HepG2 (cell line): ENCODE data around the gene BRD1. TPM values are rescaled to one million over a fixed set of nuclear protein-coding genes. Genes with fewer than 3 reads are reported as not detected.
"Not testable (repeated sequence)": the region's sequence is repeated elsewhere in the genome, so short reads cannot be mapped to it uniquely, and the experiment has no call there.

ENCODE experiments used
- ATAC-seq: fragments of 200-7000 bp; cut with Tn5 transposase; 3 replicates; pipeline ENCODE4 v1.9.1; 2020; ENCODE audit warnings: mild to moderate bottlenecking, moderate library complexity
- BruUV-seq: library from RNA; stranded (reverse); fragments of 400-500 nt; replicated peaks from 2 replicates; lab custom pipeline; 2021; lab: Mats Ljungman, UMichigan
- CTCF ChIA-PET: fragments of 300-600 bp; formaldehyde crosslinking; extraction: SDS; loops from one replicate; lab custom pipeline; 2021; ENCODE audit warnings: low total read pairs, inconsistent platforms, low intra/inter-chr PET ratio; lab: Yijun Ruan, JAX
- POLR2A ChIA-PET: fragments of 350-600 bp; sonication (Branson Sonifier 250); formaldehyde crosslinking; loops from one replicate; lab custom pipeline; 2020; ENCODE audit warnings: antibody characterized with exemption, inconsistent platforms; lab: Yijun Ruan, JAX
- DNase-seq: peaks from one replicate; pipeline ENCODE4 v3.0.0-alpha.2; 2015; ENCODE audit warnings: low spot score
- FAIRE-seq: peaks from 3 replicates; lab custom pipeline; 2011; peaks lifted over from hg19 to GRCh38; lab: Jason Lieb, UNC
- H2AFZ ChIP-seq: one replicate; pipeline ENCODE4 v1.6.1; 2011; ENCODE audit warnings: low read length, inconsistent platforms
- H3K27ac ChIP-seq: fragments of 300-600 bp; 3 replicates; pipeline ENCODE4 v1.8.0; 2011; ENCODE audit warnings: mixed run types, mild to moderate bottlenecking, mixed read lengths, low read length, inconsistent platforms; ENCODE audit not compliant: insufficient read depth; ENCODE audit errors: extremely low read length
- H3K27me3 ChIP-seq, 2 experiments: fragments of 200-600 bp in 1 of 2; 2 replicates in 1 of 2; 3 replicates in 1 of 2; pipeline versions ENCODE4 v1.6.0 to v1.8.0; 2011; ENCODE audit warnings: low read length in 2 of 2, mild to moderate bottlenecking in 2 of 2, moderate library complexity in 2 of 2, inconsistent platforms in 1 of 2; ENCODE audit not compliant: insufficient read depth in 2 of 2, control insufficient read depth in 1 of 2
- H3K36me3 ChIP-seq, 2 experiments: fragments of 200-600 bp in 1 of 2; replicated peaks in 1 of 2; 2 replicates in 1 of 2; 3 replicates in 1 of 2; pipeline versions ENCODE4 v1.5.1 to v1.8.0; 2011; ENCODE audit warnings: low read length in 2 of 2, inconsistent platforms in 1 of 2; ENCODE audit not compliant: insufficient read depth in 2 of 2, control insufficient read depth in 1 of 2
- H3K4me1 ChIP-seq: 2 replicates; pipeline ENCODE4 v1.5.1; 2012; ENCODE audit warnings: low read length, inconsistent platforms; ENCODE audit not compliant: insufficient read depth
- H3K4me2 ChIP-seq: 2 replicates; pipeline ENCODE4 v1.6.0; 2011; ENCODE audit warnings: low read depth, low read length, inconsistent platforms
- H3K4me3 ChIP-seq, 3 experiments: fragments of 200-600 bp in 1 of 3; sonication (generic), shearing (Covaris generic) in 1 of 3; replicated peaks in 1 of 3; 2 replicates each; pipeline ENCODE4 v1.5.1; 2011 to 2016; ENCODE audit warnings: low read length in 3 of 3, inconsistent platforms in 2 of 3, low read depth in 2 of 3, mild to moderate bottlenecking in 2 of 3, control low read depth in 1 of 3, mixed read lengths in 1 of 3; ENCODE audit not compliant: insufficient read depth in 1 of 3
- H3K79me2 ChIP-seq: one replicate; pipeline ENCODE4 v1.6.1; 2011; ENCODE audit warnings: low read length, inconsistent platforms; ENCODE audit not compliant: insufficient read depth
- H3K9ac ChIP-seq: 2 replicates; pipeline ENCODE4 v1.6.0; 2011; ENCODE audit warnings: mild to moderate bottlenecking, low read depth, low read length, inconsistent platforms; ENCODE audit not compliant: insufficient read depth
- H3K9me3 ChIP-seq: 2 replicates; pipeline ENCODE4 v1.5.1; 2012; ENCODE audit warnings: mild to moderate bottlenecking, low read length
- H4K20me1 ChIP-seq: 2 replicates; pipeline ENCODE4 v1.6.0; 2011; ENCODE audit warnings: inconsistent platforms, mild to moderate bottlenecking, low read length, moderate library complexity; ENCODE audit not compliant: insufficient read depth
- ASH2L ChIP-seq: fragments of 300-600, 200-600 bp; sonication (generic); IDR thresholded peaks from 2 replicates; pipeline ENCODE4 v1.7.0; 2017; ENCODE audit warnings: low read depth, mild to moderate bottlenecking, moderate library complexity, mixed read lengths, low read length; ENCODE audit not compliant: insufficient read length
- HOXA5 ChIP-seq: sonication (generic); formaldehyde crosslinking; IDR thresholded peaks from 2 replicates; pipeline ENCODE4 v1.4.0; 2020; ENCODE audit warnings: missing genetic modification reagents
- ISL2 ChIP-seq: sonication (generic); formaldehyde crosslinking; IDR thresholded peaks from 2 replicates; pipeline ENCODE4 v1.5.0; 2020; ENCODE audit warnings: missing genetic modification reagents
- MAF1 ChIP-seq: sonication (generic); formaldehyde crosslinking; IDR thresholded peaks from 2 replicates; pipeline ENCODE4 v1.5.0; 2020; ENCODE audit warnings: missing genetic modification reagents, borderline replicate concordance
- MYNN ChIP-seq: sonication (generic); formaldehyde crosslinking; IDR thresholded peaks from 2 replicates; pipeline ENCODE4 v1.4.0; 2020; ENCODE audit warnings: mild to moderate bottlenecking, low read depth, missing genetic modification reagents
- NFATC3 ChIP-seq: sonication (generic); formaldehyde crosslinking; IDR thresholded peaks from 2 replicates; pipeline ENCODE4 v1.5.1; 2020; ENCODE audit warnings: mild to moderate bottlenecking, missing genetic modification reagents
- NR3C1 ChIP-seq: sonication (generic); formaldehyde crosslinking; IDR thresholded peaks from 2 replicates; pipeline ENCODE4 v1.4.0; 2020; ENCODE audit warnings: missing genetic modification reagents
- POLR2G ChIP-seq: fragments of 200-400 bp; formaldehyde crosslinking; IDR thresholded peaks from 2 replicates; pipeline ENCODE4 v1.6.1; 2018; ENCODE audit warnings: mild to moderate bottlenecking, low read depth, low read length, moderate library complexity
- RFX5 ChIP-seq: IDR thresholded peaks from 2 replicates; pipeline ENCODE4 v1.6.1; 2011; ENCODE audit warnings: low read depth, low read length, improper control_type of control experiment
- SOX13 ChIP-seq, 3 experiments: fragments of 450-650 bp in 1 of 3; sonication (generic) in 1 of 3; formaldehyde crosslinking in 1 of 3; IDR thresholded peaks in 2 of 3; conservative IDR thresholded peaks in 1 of 3; 2 replicates each; pipeline versions ENCODE4 v1.5.0 to v1.6.1; 2016 to 2020; ENCODE audit warnings: antibody characterized with exemption in 1 of 3, mild to moderate bottlenecking in 1 of 3, missing compliant biosample characterization in 1 of 3, missing genetic modification reagents in 1 of 3, moderate library complexity in 1 of 3
- ZNF839 ChIP-seq: sonication (generic); formaldehyde crosslinking; IDR thresholded peaks from 2 replicates; pipeline ENCODE4 v1.4.0; 2020; ENCODE audit warnings: missing genetic modification reagents, mild to moderate bottlenecking, borderline replicate concordance
- WGBS: methylation state at CpG from one replicate; pipeline ENCODE4 v1.1.6; 2017; ENCODE audit warnings: low lambda C conversion rate; 5-methylcytosine and 5-hydroxymethylcytosine counted together
- in situ Hi-C: cut with HindIII; loops from 2 replicates; pipeline ENCODE4 v1.10.0; 2017; ENCODE audit warnings: low pct_unique_long_range_greater_than_20kb; ENCODE audit not compliant: extremely low pct_ligation_motif_present
- intact Hi-C: fragments of 100-400 bp; cut with micrococcal nuclease; formaldehyde crosslinking; loops from one replicate; pipeline ENCODE4 v1.10.0; 2022; ENCODE audit not compliant: unreplicated experiment
- polyA plus RNA-seq, 8 experiments: library from polyadenylated mRNA; depleted of rRNA in 3 of 8; stranded (reverse) in 7 of 8; unstranded in 1 of 8; fragments of >200 nt; fragmentation: Illumina TruSeq in 4 of 8; extraction: Trizol in 4 of 8; gene quantifications; 2 replicates each; pipeline versions ENCODE4 v1.2.1 to v1.2.3, GENCODE V29; 2011 to 2016; ENCODE audit warnings: low read depth in 4 of 8, missing spikeins in 1 of 8, mixed read lengths in 1 of 8; ENCODE audit not compliant: insufficient read depth in 1 of 8
- total RNA-seq, 5 experiments: library from RNA; depleted of rRNA; stranded (reverse); fragments of >200 nt; fragmentation: Illumina TruSeq; extraction: Trizol; gene quantifications; 2 replicates each; pipeline ENCODE4 v1.2.3, GENCODE V29; 2016; ENCODE audit warnings: low read depth in 1 of 5
- TF ChIP-seq, protein P1 (sequence below): sonication (generic); formaldehyde crosslinking; IDR thresholded peaks from 2 replicates; pipeline ENCODE4 v1.5.0; 2020; ENCODE audit warnings: mild to moderate bottlenecking, missing genetic modification reagents

BRD1 gene
- total and polyA plus RNA-seq, 2 of the 13 experiments (the other 11 are each of a cell fraction or from before 2014, with no cell fraction given): 5.1 to 12.0 TPM

DNA sequence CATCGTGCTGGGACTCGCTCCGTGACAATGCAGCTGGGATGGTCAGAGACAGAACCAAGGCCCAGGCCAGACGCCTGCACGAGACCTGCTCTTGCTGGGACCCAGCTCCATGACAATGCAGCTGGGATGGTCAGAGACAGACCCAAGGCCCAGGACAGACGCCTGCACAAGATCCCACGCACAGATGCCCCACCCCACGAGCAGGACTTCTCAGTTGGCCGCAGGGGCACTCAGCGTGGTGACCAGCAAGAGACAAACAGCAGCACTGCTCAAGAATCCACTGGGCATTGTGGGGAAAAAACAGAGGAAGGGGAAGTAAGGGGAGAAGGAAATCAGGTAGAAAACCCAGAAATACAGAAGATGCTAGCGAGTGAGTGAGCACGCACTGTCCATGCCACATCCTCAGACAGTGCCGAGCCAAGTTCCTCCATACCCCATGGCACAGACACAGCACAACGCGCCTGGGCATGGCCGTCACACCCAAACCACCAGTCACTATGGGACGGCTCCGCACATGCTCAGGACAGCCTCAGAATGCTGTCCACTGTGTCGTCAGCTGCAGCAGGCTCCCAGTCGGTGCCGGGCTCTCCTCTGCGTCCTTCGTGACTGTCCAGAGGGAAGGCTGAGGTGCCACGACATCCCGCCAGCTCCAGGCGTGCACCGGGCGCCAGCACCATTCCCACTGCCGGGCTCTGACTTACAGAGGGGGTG is 44.5 kb downstream of the BRD1 start:
- Histone ChIP-seq H3K4me2 (no peak overlapping the region), H3K27ac (no peak overlapping the region), H2AFZ (no peak overlapping the region), H3K36me3 (peaks cover 33 to 62% of the 10 kb centered on the region in 2 experiments; a peak in 4 of 5 replicates), H3K9ac (no peak overlapping the region), H4K20me1 (peaks cover 17% of the 10 kb centered on the region; the same call in 1 of the 2 replicates), H3K4me1 (0 out of 2 replicates have a peak, but pooled peaks cover 3% of the 10 kb centered on the region), H3K9me3 (no peaks in the 10 kb centered on the region), H3K27me3 (no peaks in the 10 kb centered on the region), H3K79me2 (peaks cover 19% of the 10 kb centered on the region)
- ChIA-PET POLR2A (no interaction called here), CTCF (no interaction called here)
- BruUV-seq: no TSS peak
- DNase-seq: no peak
- in situ Hi-C loops: no loop called here
- no peak for ATAC-seq
- no peak for FAIRE-seq
- WGBS: 99% methylated on average over 17 of the region's 29 CpGs
- no peak for TF ChIP-seq ISL2 (CRISPR knock-in tag)
- TF ChIP-seq HOXA5 (CRISPR knock-in tag): no peak
- TF ChIP-seq MAF1 (CRISPR knock-in tag): no peak
- TF ChIP-seq SOX13 (IDR thresholded peaks at IDR 0.05): no peak
- TF ChIP-seq SOX13 (CRISPR knock-in tag; conservative IDR thresholded peaks at IDR 0.05 in 1 of 2, IDR thresholded peaks at IDR 0.05 in 1 of 2): no peak
- TF ChIP-seq ASH2L: no peak
- no peak for TF ChIP-seq NFATC3 (CRISPR knock-in tag)
- TF ChIP-seq NR3C1: no peak
- no peak for TF ChIP-seq ZNF839 (CRISPR knock-in tag)
- no peak for TF ChIP-seq POLR2G
- TF ChIP-seq, protein P1, sequence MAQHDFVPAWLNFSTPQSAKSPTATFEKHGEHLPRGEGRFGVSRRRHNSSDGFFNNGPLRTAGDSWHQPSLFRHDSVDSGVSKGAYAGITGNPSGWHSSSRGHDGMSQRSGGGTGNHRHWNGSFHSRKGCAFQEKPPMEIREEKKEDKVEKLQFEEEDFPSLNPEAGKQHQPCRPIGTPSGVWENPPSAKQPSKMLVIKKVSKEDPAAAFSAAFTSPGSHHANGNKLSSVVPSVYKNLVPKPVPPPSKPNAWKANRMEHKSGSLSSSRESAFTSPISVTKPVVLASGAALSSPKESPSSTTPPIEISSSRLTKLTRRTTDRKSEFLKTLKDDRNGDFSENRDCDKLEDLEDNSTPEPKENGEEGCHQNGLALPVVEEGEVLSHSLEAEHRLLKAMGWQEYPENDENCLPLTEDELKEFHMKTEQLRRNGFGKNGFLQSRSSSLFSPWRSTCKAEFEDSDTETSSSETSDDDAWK (CRISPR knock-in tag): no peak
- TF ChIP-seq RFX5: no peak
- TF ChIP-seq MYNN: no peak
- TF ChIP-seq, all 625 proteins: peak for 0
- intact Hi-C loops: no loop called here
- H3K4me3 ChIP-seq: no peak overlapping the region

- peaks cover 19% of the 10 kb centered on the region for H3K79me2 ChIP-seq
- ATAC-seq: not testable (repeated sequence)
These were observed 45.8 kb downstream of the BRD1 start for GRCh38 chr22:49781886-49782285.

More at GRCh38 chr22:49781886-49782285, 45.8 kb downstream of the BRD1 start:
- BruUV-seq, in situ Hi-C loops, H3K4me2 ChIP-seq, H3K27ac ChIP-seq, FAIRE-seq, DNase-seq, CTCF ChIA-PET, H3K4me3 ChIP-seq, H2AFZ ChIP-seq, POLR2A ChIA-PET, H3K9me3 ChIP-seq, H3K27me3 ChIP-seq, H3K9ac ChIP-seq, intact Hi-C loops, H3K4me1 ChIP-seq: not testable (repeated sequence)
- H4K20me1 ChIP-seq: peaks cover 14% of the 10 kb centered on the region; the same call in 1 of the 2 replicates
- 100% methylated on average over 7 of the region's 21 CpGs for WGBS
- H3K36me3 ChIP-seq: peaks cover 32 to 62% of the 10 kb centered on the region in 2 experiments; a peak in 4 of 5 replicates
